IMR-90 (cell line): ENCODE measurements around the gene GH2. TPM values are rescaled to one million over a fixed set of nuclear protein-coding genes. Genes with fewer than 3 reads are reported as not detected.
A peak's percentile ranks its signal among the peaks of the same experiment; 100 is the strongest.

Experiments
- ATAC-seq: fragments of 200-7000 bp; cut with Tn5 transposase; 2 replicates; pipeline ENCODE4 v1.9.1; 2020; ENCODE audit warnings: low read depth, mild to moderate bottlenecking, moderate library complexity
- BruUV-seq: library from RNA; stranded (reverse); fragments of 400-500 nt; replicated peaks from 2 replicates; lab custom pipeline; 2021; lab: Mats Ljungman, UMichigan
- CTCF ChIA-PET: fragments of 300-600 bp; formaldehyde crosslinking; extraction: SDS; loops from one replicate; lab custom pipeline; 2021; ENCODE audit warnings: antibody characterized with exemption; lab: Yijun Ruan, JAX
- POLR2A ChIA-PET: fragments of 300-600 bp; sonication (Branson Sonifier 250); formaldehyde crosslinking; loops from one replicate; lab custom pipeline; 2022; ENCODE audit warnings: antibody characterized with exemption; ENCODE audit not compliant: unreplicated experiment; lab: Charles Lee
- DNase-seq: peaks from one replicate; pipeline ENCODE4 v3.0.0; 2013
- H2AFZ ChIP-seq: replicated peaks from 2 replicates; pipeline ENCODE3; 2013; ENCODE audit warnings: low read length, mild to moderate bottlenecking; ENCODE audit not compliant: poor library complexity
- H2AK5ac ChIP-seq: 2 replicates; pipeline ENCODE4 v1.6.1; 2013; ENCODE audit warnings: low read depth, low read length, inconsistent platforms
- H2AK9ac ChIP-seq: replicated peaks from 2 replicates; pipeline ENCODE3; 2013; ENCODE audit warnings: mild to moderate bottlenecking, low read depth, low read length, moderate library complexity; ENCODE audit not compliant: poor library complexity
- H2BK120ac ChIP-seq: 2 replicates; pipeline ENCODE4 v1.6.1; 2013; ENCODE audit warnings: low read depth, low read length, inconsistent platforms
- H2BK15ac ChIP-seq: 3 replicates; pipeline ENCODE4 v1.6.1; 2013; ENCODE audit warnings: low read depth, low read length, inconsistent platforms
- H2BK20ac ChIP-seq: 2 replicates; pipeline ENCODE4 v1.6.1; 2013; ENCODE audit warnings: low read depth, mild to moderate bottlenecking, inconsistent platforms, low read length, moderate library complexity
- H2BK5ac ChIP-seq: 2 replicates; pipeline ENCODE4 v1.6.1; 2013; ENCODE audit warnings: mild to moderate bottlenecking, low read depth, low read length, inconsistent platforms; ENCODE audit not compliant: poor library complexity, severe bottlenecking
- H3K14ac ChIP-seq: replicated peaks from 2 replicates; pipeline ENCODE4 v1.6.1; 2013; ENCODE audit warnings: low read depth, low read length, inconsistent platforms
- H3K18ac ChIP-seq: 2 replicates; pipeline ENCODE4 v1.6.1; 2013; ENCODE audit warnings: low read depth, low read length, control low read depth
- H3K23ac ChIP-seq: 2 replicates; pipeline ENCODE4 v1.6.1; 2013; ENCODE audit warnings: low read depth, low read length, inconsistent platforms
- H3K27ac ChIP-seq: 2 replicates; pipeline ENCODE4 v1.5.1; 2013; ENCODE audit warnings: mild to moderate bottlenecking, control low read depth, low read length; ENCODE audit not compliant: insufficient read depth
- H3K27me3 ChIP-seq: 2 replicates; pipeline ENCODE4 v1.6.1; 2013; ENCODE audit warnings: low read length; ENCODE audit not compliant: control insufficient read depth, insufficient read depth
- H3K36me3 ChIP-seq: 2 replicates; pipeline ENCODE4 v1.6.1; 2013; ENCODE audit warnings: low read length, mixed read lengths; ENCODE audit not compliant: control insufficient read depth, insufficient read depth
- H3K4ac ChIP-seq: 2 replicates; pipeline ENCODE4 v1.6.1; 2013; ENCODE audit warnings: low read depth, low read length, inconsistent platforms
- H3K4me1 ChIP-seq: 2 replicates; pipeline ENCODE4 v1.6.1; 2013; ENCODE audit warnings: low read length, mixed read lengths; ENCODE audit not compliant: control insufficient read depth, insufficient read depth
- H3K4me2 ChIP-seq: 2 replicates; pipeline ENCODE4 v1.6.1; 2013; ENCODE audit warnings: low read depth, mild to moderate bottlenecking, control low read depth, low read length, moderate library complexity
- H3K4me3 ChIP-seq: 2 replicates; pipeline ENCODE4 v1.5.1; 2013; ENCODE audit warnings: low read depth, mild to moderate bottlenecking, control low read depth, low read length, moderate library complexity; ENCODE audit not compliant: insufficient read depth
- H3K56ac ChIP-seq: 2 replicates; pipeline ENCODE4 v1.6.1; 2013; ENCODE audit warnings: low read length, inconsistent platforms; ENCODE audit not compliant: insufficient read depth; ENCODE audit errors: extremely low read depth
- H3K79me1 ChIP-seq, 2 experiments: 2 replicates each; pipeline ENCODE4 v1.6.1; 2013; ENCODE audit warnings: low read length in 2 of 2, inconsistent platforms in 1 of 2, low read depth in 1 of 2
- H3K9ac ChIP-seq: 2 replicates; pipeline ENCODE4 v1.6.1; 2013; ENCODE audit warnings: low read depth, low read length, control low read depth
- H3K9me1 ChIP-seq: 2 replicates; pipeline ENCODE4 v1.6.1; 2013; ENCODE audit warnings: low read length, inconsistent platforms; ENCODE audit not compliant: insufficient read depth
- H3K9me3 ChIP-seq: 2 replicates; pipeline ENCODE4 v1.6.1; 2013; ENCODE audit warnings: low read length; ENCODE audit not compliant: control insufficient read depth, insufficient read depth
- H4K20me1 ChIP-seq: 2 replicates; pipeline ENCODE4 v1.6.1; 2013; ENCODE audit warnings: low read length, inconsistent platforms; ENCODE audit not compliant: insufficient read depth
- H4K5ac ChIP-seq: 2 replicates; pipeline ENCODE4 v1.6.1; 2013; ENCODE audit warnings: mild to moderate bottlenecking, low read depth, low read length, control low read depth
- H4K8ac ChIP-seq, 2 experiments: 2 replicates each; pipeline ENCODE4 v1.6.1; 2013; ENCODE audit warnings: low read depth in 2 of 2, low read length in 2 of 2, control low read depth in 1 of 2, inconsistent platforms in 1 of 2
- H4K91ac ChIP-seq: 2 replicates; pipeline ENCODE4 v1.6.1; 2013; ENCODE audit warnings: low read depth, low read length, inconsistent platforms; ENCODE audit not compliant: insufficient read depth
- CEBPB ChIP-seq: IDR thresholded peaks from 2 replicates; pipeline ENCODE4 v1.6.1; 2012; ENCODE audit warnings: low read depth, low read length, improper control_type of control experiment
- CHD1 ChIP-seq: IDR thresholded peaks from 2 replicates; pipeline ENCODE4 v1.6.1; 2012; ENCODE audit warnings: low read depth, low read length, improper control_type of control experiment
- MAFK ChIP-seq: IDR thresholded peaks from 2 replicates; pipeline ENCODE4 v1.6.1; 2012; ENCODE audit warnings: low read depth, low read length, improper control_type of control experiment
- WGBS, 2 experiments: methylation state at CpG; one replicate each; pipeline versions ENCODE4 v1.1.5 to v1.1.7; 2013; ENCODE audit warnings: missing lambda C conversion rate in 2 of 2; ENCODE audit not compliant: insufficient read length in 1 of 2; ENCODE audit errors: extremely low coverage in 2 of 2; 5-methylcytosine and 5-hydroxymethylcytosine counted together
- dilution Hi-C: fragments of 300-500 bp; cut with HindIII; formaldehyde crosslinking; loops from one replicate; pipeline ENCODE4 v1.14.3; 2018; ENCODE audit warnings: low sequenced_read_pairs; ENCODE audit not compliant: unreplicated experiment
- in situ Hi-C: fragments of 300-500 bp; cut with MboI; formaldehyde crosslinking; loops from 3 replicates; pipeline ENCODE4 v1.14.3; 2019; ENCODE audit warnings: low sequenced_read_pairs, inconsistent platforms, mixed read lengths
- intact Hi-C: fragments of 100-400 bp; cut with micrococcal nuclease; formaldehyde crosslinking; loops from 2 replicates; pipeline ENCODE4 v1.10.0; 2022
- polyA plus RNA-seq, 3 experiments: library from polyadenylated mRNA; depleted of rRNA; stranded (reverse); fragments of >200 nt; gene quantifications; 2 replicates each; pipeline ENCODE4 v1.2.3, GENCODE V29; 2012; ENCODE audit warnings: low replicate concordance in 1 of 3
- total RNA-seq: library from RNA; depleted of rRNA; stranded (reverse); fragments of >200 nt; gene quantifications from 2 replicates; pipeline ENCODE4 v1.2.3, GENCODE V29; 2012

GH2 gene
- total and polyA plus RNA-seq, 2 of the 4 experiments (the other 2 are of a cell fraction): not detected

GRCh38 chr17:63838631-63839171 is 43.0 kb downstream of the GH2 start:
- no CpG with 5 or more reads among the region's 7 CpGs for WGBS, 2 experiments
- ATAC-seq (no peak), DNase-seq (peak; percentile 45)
- Histone ChIP-seq H3K4me2 (peak overlapping the region; percentile 25), H4K20me1 (peaks cover 49% of the 10 kb centered on the region), H2BK15ac (no peak overlapping the region), H3K18ac (no peak overlapping the region), H3K79me1 (peaks cover 12 to 79% of the 10 kb centered on the region in 2 experiments; a peak in 3 of 4 replicates), H3K9me1 (peaks cover 12% of the 10 kb centered on the region), H4K5ac (no peak overlapping the region), H3K23ac (0 out of 2 replicates have a peak overlapping the region, but pooled peaks have one; percentile 45), H3K27ac (peak overlapping the region; percentile 44; the same call in 1 of the 2 replicates), H4K91ac (no peak overlapping the region), H3K9me3 (no peaks in the 10 kb centered on the region), H3K9ac (no peak overlapping the region), H2AFZ (no peak overlapping the region), H4K8ac (no peak overlapping the region), H2BK20ac (no peak overlapping the region), H3K4me3 (no peak overlapping the region), H2AK5ac (no peak overlapping the region; the same call in 1 of the 2 replicates), H3K56ac (no peak overlapping the region), H3K14ac (no peak overlapping the region; the same call in 1 of the 2 replicates), H2BK5ac (no peak overlapping the region), H3K27me3 (no peaks in the 10 kb centered on the region), H3K4me1 (peaks cover 21% of the 10 kb centered on the region), H3K4ac (no peak overlapping the region), H2AK9ac (peak overlapping the region; percentile 58), H2BK120ac (no peak overlapping the region), H3K36me3 (peaks cover 26% of the 10 kb centered on the region)
- in situ Hi-C loops: no loop called here
- POLR2A ChIA-PET: interaction anchor here (0.7 kb wide), 2 partner anchors 11 to 668 kb away, joined by 5 to 10 read pairs; partner anchors contain the start of gene CEP95
- TF ChIP-seq CEBPB: peak; percentile 62
- no peak for TF ChIP-seq CHD1
- no peak for TF ChIP-seq MAFK
- CTCF ChIA-PET: no interaction called here
- dilution Hi-C loops: no loop called here
- intact Hi-C loops: no loop called here
- BruUV-seq: no TSS peak
